HG03521 (cell line): Measurements from ENCODE around the gene CREG2.
A peak's percentile ranks its signal among the peaks of the same experiment; 100 is the strongest.

Source experiments
- ATAC-seq: cut with Tn5 transposase; IDR thresholded peaks from one replicate; pipeline ENCODE4 v1.9.1; 2021; ENCODE audit warnings: mild to moderate bottlenecking, moderate library complexity; ENCODE audit not compliant: unreplicated experiment

The CREG2 gene

DNA sequence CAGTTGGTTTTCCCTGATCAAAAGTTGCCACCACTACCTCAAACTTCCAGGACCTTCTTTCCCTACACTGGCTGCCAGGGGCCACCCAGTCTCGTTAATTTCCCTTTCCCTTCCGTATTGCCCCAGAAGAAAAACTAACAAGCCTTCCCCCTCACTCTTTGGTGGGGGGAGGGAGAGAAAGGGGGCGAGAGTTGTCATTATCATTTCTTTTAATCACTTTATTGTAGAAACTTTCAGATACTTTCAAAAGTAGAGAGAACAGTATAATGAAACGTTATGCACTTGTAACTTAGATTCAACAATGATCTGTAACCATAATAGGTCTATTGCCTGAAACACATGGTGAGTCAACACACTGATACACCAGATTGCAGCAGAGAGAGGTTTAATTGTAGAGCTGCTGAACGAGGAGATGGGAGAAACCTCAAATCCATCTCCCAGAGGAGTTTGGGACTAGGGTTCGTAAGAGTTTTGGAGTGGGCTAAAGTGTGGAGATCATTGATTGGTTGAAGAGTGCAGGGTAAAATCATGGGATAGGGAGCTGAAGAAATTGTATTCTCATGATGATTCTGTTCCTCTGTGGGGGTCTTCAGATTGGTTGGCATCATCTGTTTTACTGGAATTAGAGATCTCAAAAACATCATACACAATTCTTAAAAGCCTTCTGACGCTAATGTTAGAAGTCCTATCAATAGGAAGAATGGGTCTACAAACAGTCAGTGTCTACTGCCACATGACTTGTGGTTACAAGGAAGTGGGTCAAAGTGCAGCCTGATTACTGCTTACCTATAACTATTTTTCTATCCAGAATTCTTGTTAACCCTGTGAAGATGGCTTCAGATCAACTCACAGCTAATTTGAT is 76.2 kb downstream of the CREG2 start:
- no peak for ATAC-seq

DNA sequence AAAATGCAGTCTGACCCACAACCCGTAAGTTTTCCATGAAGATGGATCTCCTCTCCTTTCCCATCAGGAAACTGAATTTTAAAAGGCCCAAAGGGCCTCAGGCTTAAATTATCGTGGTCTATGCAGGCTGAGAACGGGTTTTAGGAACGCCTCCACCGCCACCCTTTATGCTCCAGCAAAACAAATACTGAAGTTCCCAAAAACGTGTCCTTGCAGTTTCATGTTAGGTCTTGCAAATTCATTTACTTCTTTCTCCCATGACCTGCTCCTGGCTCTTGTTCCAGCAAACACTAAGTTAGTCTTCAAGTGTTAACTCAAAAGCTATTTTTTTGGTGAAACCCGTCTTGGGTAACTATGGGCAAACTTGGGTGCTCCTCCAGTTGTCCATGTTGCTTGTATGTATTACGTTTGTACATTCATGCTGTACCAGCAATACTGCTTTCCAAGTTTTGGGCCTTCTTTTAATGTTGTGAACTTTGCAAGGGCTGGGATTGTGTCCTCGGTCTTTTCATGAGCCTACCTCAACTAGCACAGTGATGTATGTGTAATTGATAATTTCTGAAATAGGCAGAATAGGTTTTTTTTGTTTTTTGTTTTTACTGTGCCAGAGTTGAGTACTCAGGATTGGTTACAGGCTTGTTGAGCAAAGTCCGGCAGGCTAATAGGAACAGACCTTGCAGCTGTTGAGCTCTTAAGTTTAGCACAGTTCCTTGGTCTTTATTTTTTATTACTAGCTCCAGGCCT is 77.0 kb downstream of the CREG2 start:
- no peak for ATAC-seq

DNA sequence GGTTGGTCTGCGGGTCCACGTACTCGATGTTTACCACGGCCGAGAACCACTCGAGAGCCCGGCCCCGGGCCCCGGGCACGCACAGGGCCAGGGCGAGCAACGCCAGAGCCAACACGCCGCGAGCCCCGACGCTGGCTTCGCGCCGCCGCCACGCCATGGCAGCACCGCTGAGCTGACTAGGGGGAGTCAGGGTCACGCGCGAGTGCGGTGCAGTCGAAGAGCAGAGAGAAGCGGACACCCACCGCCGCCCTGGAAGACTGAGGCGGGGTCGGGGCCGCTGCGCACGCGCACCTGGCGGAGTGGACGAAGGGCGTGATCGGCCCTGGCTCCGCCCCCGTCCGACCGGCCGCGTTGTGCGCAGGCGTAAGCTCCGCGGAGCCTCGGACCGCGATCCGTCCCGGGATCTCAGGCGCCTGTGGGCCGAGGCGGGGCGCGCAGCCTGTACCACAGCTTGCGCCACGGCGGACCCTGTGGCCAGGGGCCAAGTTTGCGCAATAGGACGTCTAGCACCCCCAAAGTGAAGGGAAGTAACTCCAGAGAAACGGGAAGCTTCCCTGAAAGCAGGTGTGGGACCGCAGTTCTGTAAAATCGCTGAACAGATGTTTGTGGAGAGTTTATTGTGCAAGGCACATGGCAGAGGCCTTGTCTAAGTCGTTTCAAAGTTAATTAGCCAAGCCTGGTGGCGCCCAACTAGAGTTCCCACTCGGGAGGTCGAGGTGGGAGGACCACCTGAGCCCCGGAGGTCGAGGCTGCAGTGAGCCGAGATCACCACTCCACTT is 78.7 kb downstream of the CREG2 start, which contains the start of gene RNF149:
RNF149 (minus strand) TSS at position 270 of the 779 bp plus-strand sequence; CDS start at position 157, 113 bp downstream.
- ATAC-seq: peak; percentile 52

DNA sequence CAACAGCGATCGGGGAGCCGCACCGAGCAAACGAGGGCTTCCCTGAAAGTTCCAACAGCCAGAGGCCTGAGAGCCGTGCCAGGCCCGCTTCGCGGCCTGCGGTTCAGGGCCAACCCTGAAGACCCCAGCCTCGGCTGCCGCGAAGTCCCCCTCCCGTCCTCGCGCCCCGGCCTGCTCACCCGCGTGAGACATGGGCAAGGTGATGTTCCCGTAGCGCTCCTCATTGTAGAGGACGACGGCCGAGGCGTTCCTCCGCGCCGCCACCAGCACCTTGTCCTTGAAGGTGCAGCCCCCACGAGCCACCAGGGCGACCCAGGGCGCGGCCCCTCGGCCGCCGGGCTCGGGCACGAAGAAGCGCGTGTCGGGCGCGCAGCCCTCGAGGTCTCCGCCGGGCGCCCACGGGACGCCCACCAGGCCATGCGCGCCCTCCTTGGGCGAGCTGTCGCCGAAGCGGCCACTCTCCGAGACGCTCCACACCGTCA is 79.3 kb downstream of the CREG2 start:
- peak; percentile 25 for ATAC-seq

DNA sequence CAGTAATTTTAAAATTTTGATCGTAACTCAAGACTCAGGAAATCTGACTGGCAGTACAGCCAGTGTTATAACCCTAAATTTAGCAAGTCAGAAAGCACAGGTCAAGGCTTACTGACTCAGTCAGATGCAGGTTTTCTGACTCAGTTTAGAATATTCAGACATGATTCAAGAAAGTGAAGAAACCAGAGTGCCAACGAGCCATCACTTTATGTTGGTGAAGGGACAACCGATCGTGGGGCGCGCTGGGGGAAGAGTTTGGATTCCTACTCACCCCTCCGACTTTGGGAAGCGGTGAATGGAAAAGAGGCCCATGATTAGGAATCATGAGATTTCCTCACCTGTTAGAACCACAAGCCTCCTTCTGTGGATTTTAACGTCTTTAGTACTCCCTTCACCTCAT is 79.8 kb downstream of the CREG2 start:
- ATAC-seq: no peak

DNA sequence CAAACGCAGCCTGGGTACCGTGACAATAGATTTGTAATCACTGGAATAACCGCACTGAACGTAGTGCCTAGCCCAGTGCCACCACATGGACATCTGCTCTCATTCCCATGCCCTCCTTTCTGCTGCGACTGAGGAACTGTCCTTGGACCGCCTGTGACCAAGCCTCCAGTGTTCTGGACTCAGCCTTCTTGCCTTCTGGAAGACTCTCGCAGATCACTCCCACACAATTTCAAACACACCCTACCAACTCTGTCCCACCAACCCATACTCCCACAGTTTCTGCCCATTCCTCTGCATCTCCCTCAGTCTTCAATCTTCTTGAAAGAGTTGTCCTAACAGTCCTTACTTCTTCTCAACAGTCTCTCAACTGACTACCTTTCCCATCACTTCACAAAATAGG is 80.9 kb downstream of the CREG2 start:
- peak; percentile 1 for ATAC-seq

DNA sequence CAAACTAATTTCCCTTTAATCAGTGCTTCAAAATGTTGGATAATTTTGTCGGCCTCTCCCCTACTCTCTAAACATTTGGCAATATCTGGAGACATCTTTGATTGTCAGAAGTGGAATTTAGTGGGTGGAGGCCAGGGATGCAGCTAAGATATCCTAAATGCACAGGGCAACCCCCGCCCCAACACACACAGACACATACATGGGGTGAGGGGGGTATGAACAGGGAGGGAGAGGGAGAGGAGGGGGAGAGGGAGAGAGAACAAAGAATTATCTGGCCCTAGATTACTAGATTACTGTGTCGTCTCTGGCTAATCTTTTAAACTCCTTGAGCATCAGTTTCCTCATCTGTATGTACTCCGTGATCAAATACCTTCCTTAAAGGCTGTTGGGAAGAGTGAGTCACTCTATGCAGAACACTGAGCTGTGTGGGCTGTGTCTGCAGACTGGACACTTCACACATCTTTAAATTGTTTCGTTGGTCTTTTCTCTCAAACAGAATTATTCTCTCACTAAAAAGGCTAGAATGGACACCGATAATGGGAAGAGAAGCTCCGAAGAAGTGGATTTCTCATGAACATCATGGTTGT is 81.7 kb downstream of the CREG2 start:
- no peak for ATAC-seq

DNA sequence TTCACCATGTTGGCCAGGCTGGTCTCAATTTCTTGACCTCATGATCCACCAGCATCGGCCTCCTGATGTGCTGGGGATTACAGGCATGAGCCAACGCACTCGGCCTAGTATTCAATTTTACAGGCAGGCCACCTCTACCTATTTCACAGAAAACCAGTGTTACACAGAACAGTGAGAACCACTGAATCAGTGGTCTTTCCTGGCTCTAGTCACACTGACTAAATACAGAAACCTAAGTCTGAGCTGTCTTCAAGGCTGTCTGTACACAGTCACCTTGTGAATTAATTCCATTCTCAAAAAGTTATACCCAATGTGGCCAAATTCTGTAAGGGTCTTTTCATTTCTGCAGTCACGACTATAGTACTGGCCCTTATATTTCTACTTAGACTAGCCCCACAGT is 82.3 kb downstream of the CREG2 start:
- no peak for ATAC-seq

DNA sequence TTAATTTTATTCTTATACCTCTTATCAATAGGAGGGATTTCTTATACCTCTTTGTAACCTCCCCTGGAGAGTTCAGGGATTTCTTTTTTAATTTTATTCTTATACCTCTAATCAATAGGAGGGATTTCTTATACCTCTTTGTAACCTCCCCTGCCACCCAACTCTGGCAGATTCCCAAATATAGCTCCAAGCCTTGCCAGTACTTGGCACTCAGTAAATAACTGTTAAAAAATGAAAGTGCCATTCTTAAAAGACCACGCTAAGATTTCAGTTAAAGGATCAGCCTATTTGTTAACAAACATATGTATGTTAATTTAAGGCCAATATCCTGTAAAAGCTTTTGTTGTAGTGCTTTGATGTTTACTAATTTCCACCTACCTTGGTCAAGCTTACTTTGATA is 83.6 kb downstream of the CREG2 start:
- no peak for ATAC-seq

DNA sequence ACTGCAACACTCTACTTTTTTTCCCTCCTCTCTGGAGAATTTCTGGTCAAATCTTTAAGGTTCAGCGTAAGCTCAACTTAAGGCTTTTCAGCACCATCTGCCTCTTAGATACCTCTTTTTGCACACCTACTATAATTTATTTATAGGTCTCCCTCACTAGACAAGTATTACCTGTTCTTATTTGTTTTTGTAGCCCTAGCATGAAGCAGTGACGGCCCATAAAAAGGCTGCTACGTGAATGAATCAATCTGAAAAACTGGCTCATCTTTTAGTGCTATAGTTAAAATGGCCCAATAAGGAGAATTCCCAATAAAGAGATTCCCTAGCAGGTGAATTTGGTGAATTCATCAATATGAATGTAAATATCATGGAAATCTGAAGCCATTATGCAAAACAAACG is 85.3 kb downstream of the CREG2 start:
- no peak for ATAC-seq

DNA sequence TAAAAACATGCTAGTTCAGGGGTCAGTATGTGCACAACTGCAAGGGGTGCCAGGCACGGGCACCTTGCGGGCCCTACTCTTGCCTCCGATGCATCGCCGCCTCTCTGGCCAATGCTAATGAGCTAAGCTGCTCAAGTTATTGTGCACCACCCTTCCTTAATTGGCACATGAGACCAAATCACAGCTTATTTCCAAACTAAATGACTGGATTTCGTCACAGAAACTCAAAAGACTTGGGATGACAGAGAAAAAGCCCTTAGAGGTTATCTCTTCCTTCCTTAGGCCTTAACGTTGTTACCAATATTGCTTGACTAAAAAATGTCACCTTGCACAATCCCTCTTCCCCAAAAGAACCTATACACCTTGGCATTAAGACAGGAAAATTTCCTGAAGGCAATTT is 86.5 kb downstream of the CREG2 start:
- ATAC-seq: no peak

DNA sequence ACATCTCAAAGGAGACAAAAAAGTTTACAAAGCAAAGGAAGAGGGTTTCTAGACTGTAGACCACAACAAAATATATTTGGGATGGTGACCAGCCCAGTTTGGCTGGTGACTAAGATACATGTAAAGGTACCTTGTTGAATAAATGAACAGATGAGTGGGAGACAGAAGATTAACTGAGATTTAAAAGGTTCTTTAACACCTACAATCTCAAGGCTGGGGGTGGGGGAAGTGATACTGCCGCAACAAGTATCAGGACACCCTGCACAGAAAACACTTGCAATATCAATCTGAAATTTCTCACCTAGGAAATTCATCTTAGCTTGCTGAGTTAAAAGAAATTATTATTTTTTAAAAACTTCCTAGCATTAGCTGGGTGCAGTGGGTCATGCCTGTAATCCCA is 87.1 kb downstream of the CREG2 start:
- ATAC-seq: no peak

DNA sequence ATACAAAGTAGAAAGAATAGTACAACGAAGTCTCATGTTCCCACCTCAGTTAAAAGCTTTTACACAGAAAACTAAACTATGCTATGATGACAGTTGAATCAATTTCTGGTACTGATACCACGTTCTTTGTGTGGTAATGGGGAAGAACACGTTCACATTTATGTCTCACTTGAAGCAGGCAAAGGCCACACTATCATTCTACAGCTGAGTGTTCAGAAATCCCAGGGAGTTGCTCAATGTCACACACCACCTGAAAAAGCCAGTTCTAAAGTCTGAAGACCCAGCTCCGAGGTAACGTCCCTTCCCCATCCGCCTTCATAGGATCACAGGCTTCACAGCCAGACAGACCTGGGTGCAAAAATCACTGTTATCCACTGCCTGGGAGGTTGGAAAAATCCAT is 87.7 kb downstream of the CREG2 start:
- ATAC-seq: no peak

DNA sequence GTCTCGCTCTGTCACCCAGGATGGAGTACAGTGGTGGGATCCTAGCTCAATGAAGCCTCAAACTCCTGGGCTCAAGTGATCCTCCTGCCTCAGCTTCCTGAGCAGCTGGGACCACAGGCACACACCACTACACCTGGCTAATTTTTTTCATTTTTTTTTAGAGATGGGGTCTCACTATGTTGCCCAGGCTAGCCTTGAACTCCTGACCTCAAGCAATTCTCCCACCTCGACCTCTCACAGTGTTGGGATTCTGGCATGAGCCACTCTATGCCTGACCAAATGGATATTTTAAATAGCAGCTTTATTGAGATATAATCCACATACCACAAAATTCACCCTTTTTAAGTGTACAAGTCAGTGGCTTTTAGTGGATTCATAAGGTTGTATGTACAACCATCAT is 89.9 kb downstream of the CREG2 start:
- no peak for ATAC-seq

DNA sequence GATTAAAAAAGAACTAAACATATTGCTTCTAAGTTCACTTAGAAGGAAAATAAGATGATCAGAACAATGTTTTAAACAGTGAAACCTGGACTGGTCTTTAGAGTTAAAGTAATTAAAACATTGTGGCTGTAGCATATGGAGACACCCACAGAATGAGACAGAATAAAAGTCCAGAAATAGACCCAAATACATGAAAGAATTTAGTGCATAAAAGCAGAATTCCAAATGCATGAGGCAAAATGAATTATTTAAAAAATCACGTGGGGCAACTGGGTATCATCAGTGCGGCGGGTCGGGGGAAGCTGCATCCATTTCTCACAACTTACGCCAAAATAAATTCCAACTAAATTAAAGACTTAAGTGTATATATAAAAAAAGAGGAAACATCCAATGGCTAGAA is 90.9 kb downstream of the CREG2 start:
- ATAC-seq: no peak

DNA sequence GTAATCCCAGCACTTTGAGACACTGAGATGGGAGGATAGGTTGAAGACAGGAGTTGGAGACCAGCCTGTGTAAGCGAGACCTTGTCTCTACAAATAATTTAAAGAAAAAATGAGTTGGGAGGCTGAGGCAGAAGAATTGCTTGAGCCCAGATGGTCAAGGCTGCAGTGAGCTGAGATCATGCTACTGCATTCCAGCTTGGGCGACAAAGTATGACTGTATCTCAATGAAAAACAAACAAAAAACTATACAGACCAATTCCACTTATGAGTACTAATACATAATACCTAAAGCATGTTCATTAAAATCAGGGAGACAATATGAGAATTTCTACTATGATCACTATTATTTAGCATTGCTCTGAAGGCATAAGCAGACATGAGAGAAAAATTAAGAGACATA is 91.4 kb downstream of the CREG2 start:
- no peak for ATAC-seq
